Measurements from ENCODE around the gene PRDM13. TPM values are rescaled to one million over a fixed set of nuclear protein-coding genes. Genes with fewer than 3 reads are reported as not detected.

The PRDM13 gene
- total RNA-seq, 1 experiment from 2014 or later, result not detected

- ATAC-seq (no peak), DNase-seq (ENCODE audit: low read depth, low spot score) (no peak)
- no peaks in the 10 kb centered on the region for H3K9me3 ChIP-seq (ENCODE audit: control insufficient read depth, insufficient read depth, low read depth, low read length)
- TF ChIP-seq TCF7L2 (IDR thresholded peaks at IDR 0.05; ENCODE audit: low read depth, low read length) (no peak), SIN3A (IDR thresholded peaks at IDR 0.05; ENCODE audit: borderline replicate concordance, insufficient read depth, low read depth, low read length) (no peak), CTCF (IDR thresholded peaks at IDR 0.05) (no peak; the same call in 1 of the 2 replicates), POLR2AphosphoS5 (IDR thresholded peaks at IDR 0.05; ENCODE audit: low read depth, low read length) (no peak), REST (IDR thresholded peaks at IDR 0.05; ENCODE audit: insufficient read depth in 1 of 2, low read depth in 2 of 2, low read length in 1 of 2) (no peak)
- no peaks in the 10 kb centered on the region for H3K36me3 ChIP-seq (ENCODE audit: control insufficient read depth, insufficient read depth, low read length)
- in situ Hi-C loops (cut with HindIII; ENCODE audit: low pct_unique_long_range_greater_than_20kb, low sequenced_read_pairs) (no loop called here), intact Hi-C loops (cut with micrococcal nuclease; ENCODE audit: unreplicated experiment) (no loop called here)
- no peak overlapping the region for H3K4me3 ChIP-seq (ENCODE audit: low read depth in 2 of 2, low read length in 2 of 2)
- peaks cover 37% of the 10 kb centered on the region for H3K27me3 ChIP-seq (ENCODE audit: control insufficient read depth, insufficient read depth, low read length)
- no peak overlapping the region for H3K27ac ChIP-seq (ENCODE audit: low read length)
- POLR2A ChIA-PET, result no interaction called here
- no peaks in the 10 kb centered on the region for H3K4me1 ChIP-seq (ENCODE audit: control insufficient read depth, insufficient read depth, low read length)
- BruUV-seq (replicated peaks), result no TSS peak
- CTCF ChIA-PET, result no interaction called here
Observed at GRCh38 chr6:99613409-99613704, 6.7 kb downstream of the PRDM13 start.

- Histone ChIP-seq H3K4me3 (ENCODE audit: low read depth in 2 of 2, low read length in 2 of 2) (no peak overlapping the region), H3K27ac (ENCODE audit: low read length) (no peak overlapping the region), H3K9me3 (ENCODE audit: control insufficient read depth, insufficient read depth, low read depth, low read length) (no peaks in the 10 kb centered on the region), H3K27me3 (ENCODE audit: control insufficient read depth, insufficient read depth, low read length) (peaks cover 32% of the 10 kb centered on the region), H3K36me3 (ENCODE audit: control insufficient read depth, insufficient read depth, low read length) (no peaks in the 10 kb centered on the region), H3K4me1 (ENCODE audit: control insufficient read depth, insufficient read depth, low read length) (no peaks in the 10 kb centered on the region)
- DNase-seq (ENCODE audit: low read depth, low spot score) (no peak), ATAC-seq (no peak)
- ChIA-PET CTCF (no interaction called here), POLR2A (no interaction called here)
- intact Hi-C loops (cut with micrococcal nuclease; ENCODE audit: unreplicated experiment), result no loop called here
- TF ChIP-seq POLR2AphosphoS5 (IDR thresholded peaks at IDR 0.05; ENCODE audit: low read depth, low read length), result no peak
- no peak for TF ChIP-seq CTCF (IDR thresholded peaks at IDR 0.05)
- no peak for TF ChIP-seq TCF7L2 (IDR thresholded peaks at IDR 0.05; ENCODE audit: low read depth, low read length)
- no peak for TF ChIP-seq REST (IDR thresholded peaks at IDR 0.05; ENCODE audit: insufficient read depth in 1 of 2, low read depth in 2 of 2, low read length in 1 of 2)
- no peak for TF ChIP-seq SIN3A (IDR thresholded peaks at IDR 0.05; ENCODE audit: borderline replicate concordance, insufficient read depth, low read depth, low read length)
- BruUV-seq (replicated peaks), result no TSS peak
- in situ Hi-C loops (cut with HindIII; ENCODE audit: low pct_unique_long_range_greater_than_20kb, low sequenced_read_pairs), result no loop called here
Observed at GRCh38 chr6:99613705-99614429, 7.2 kb downstream of the PRDM13 start.

All from Panc1 (cell line).